Activated CD4-positive, alpha-beta T cell treated with anti-CD3 and anti-CD28 coated beads, Interleukin-2, Interleukin-4, amounts not matched to agents 100 ng/mL and 50 ng/mL, durations not matched to agents 16 hours and 8 hours (primary cell): ENCODE data around the gene CPTP.

ENCODE experiments used
- DNase-seq: peaks from one replicate; pipeline ENCODE4 v3.0.0-alpha.2; 2020; ENCODE audit warnings: low spot score

The CPTP gene

GRCh38 chr1:1320666-1321448, 3.7 kb upstream of the CPTP start:
- no peak for DNase-seq

- DNase-seq: no peak
These were observed 3.1 kb upstream of the CPTP start for GRCh38 chr1:1321477-1321876.

GRCh38 chr1:1322418-1322817, 2.2 kb upstream of the CPTP start:
- DNase-seq: no peak

- no peak for DNase-seq
These were observed 1.6 kb upstream of the CPTP start for GRCh38 chr1:1322952-1323351.

GRCh38 chr1:1324084-1324523, 498 bp upstream of the CPTP start:
- DNase-seq: no peak

DNA sequence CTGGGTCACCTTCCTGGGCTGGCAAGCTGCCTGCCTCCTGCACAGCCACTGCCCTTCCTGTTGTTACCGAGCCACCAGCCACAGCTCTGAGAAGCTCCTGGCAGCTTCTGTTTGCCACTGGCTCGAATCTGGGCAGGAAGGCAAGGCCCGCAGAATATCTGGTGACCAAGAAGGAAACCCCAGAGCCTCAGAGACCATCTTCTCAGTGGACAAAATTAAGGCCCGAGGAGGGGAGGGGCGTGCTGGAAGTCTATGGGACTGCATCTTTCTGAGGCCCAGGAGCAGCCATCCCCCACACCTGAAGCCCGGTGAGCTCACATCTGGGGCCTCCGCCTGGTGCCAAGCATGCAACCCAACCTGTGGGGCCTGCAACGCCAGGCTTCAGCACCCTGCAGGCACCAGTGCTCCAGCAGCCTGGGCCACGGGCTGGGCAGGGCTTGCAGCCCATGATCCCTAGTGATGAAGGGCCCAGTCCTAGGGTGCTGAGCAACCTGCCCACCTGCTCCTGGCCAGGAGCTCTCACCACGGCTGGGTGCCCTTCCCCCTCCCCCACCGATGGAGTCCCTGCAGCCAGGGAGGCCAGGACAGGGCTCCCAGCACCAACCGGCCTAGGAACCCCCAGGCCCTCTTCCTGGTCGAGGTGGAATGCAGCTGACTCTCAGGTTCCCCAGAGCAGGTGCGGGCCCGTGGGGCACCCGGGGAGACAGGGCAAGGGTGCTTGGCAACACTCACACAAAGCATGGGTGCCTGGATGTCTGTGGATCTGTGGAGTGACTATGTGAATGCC, 879 bp downstream of the CPTP start:
- DNase-seq: no peak

GRCh38 chr1:1326075-1326605, 1.5 kb downstream of the CPTP start:
- DNase-seq: no peak

DNA sequence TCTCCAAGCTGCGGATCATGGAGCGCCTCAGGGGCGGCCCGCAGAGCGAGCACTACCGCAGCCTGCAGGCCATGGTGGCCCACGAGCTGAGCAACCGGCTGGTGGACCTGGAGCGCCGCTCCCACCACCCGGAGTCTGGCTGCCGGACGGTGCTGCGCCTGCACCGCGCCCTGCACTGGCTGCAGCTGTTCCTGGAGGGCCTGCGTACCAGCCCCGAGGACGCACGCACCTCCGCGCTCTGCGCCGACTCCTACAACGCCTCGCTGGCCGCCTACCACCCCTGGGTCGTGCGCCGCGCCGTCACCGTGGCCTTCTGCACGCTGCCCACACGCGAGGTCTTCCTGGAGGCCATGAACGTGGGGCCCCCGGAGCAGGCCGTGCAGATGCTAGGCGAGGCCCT, 2.7 kb downstream of the CPTP start:
- DNase-seq: no peak

GRCh38 chr1:1328254-1328653, 3.7 kb downstream of the CPTP start:
- DNase-seq: no peak

DNA sequence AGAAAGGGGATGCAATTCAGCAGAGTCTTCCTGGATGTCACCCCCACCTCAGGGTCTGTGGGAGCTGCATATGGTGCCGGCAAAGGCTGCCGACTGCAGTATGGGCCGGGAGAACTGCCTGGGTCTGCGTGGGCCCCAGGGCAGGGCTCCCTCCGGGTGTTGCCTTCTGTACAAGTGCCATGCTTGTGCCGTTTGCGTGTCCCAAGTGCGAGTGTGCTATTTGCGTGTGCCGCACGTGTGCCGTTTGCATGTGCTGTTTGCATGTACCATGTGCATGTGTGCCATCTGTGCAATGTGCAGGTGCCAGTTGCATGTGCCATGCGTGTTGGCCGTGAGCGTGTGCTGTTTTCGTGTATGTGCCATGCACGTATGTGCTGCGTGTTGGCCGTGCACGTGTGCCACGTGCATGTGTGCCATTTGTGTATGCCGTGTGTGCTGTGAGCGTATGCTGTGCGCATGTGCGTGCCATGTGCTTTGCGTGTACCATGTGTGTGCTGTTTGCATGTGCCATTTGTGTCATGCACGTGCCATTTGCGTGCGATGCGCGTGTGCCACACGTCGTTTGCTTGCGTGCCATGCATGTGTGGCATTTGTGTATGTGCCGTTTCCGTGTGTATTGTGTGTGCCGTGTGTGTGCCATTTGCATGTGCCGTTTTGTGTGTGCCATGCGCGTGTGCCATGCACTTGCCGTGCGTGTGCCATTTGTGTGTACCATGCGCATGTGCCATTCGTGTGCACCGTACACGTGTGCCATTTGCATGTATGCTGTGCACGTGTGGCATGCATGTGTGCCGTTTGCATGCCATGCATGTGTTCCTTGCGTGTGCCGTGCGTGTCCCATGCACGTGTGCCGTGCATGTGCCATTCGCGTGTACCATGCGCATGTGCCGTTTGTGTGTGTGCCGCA, 5.0 kb downstream of the CPTP start:
- DNase-seq: no peak

- no peak for DNase-seq
These were observed 5.9 kb downstream of the CPTP start for GRCh38 chr1:1330366-1331067.

DNA sequence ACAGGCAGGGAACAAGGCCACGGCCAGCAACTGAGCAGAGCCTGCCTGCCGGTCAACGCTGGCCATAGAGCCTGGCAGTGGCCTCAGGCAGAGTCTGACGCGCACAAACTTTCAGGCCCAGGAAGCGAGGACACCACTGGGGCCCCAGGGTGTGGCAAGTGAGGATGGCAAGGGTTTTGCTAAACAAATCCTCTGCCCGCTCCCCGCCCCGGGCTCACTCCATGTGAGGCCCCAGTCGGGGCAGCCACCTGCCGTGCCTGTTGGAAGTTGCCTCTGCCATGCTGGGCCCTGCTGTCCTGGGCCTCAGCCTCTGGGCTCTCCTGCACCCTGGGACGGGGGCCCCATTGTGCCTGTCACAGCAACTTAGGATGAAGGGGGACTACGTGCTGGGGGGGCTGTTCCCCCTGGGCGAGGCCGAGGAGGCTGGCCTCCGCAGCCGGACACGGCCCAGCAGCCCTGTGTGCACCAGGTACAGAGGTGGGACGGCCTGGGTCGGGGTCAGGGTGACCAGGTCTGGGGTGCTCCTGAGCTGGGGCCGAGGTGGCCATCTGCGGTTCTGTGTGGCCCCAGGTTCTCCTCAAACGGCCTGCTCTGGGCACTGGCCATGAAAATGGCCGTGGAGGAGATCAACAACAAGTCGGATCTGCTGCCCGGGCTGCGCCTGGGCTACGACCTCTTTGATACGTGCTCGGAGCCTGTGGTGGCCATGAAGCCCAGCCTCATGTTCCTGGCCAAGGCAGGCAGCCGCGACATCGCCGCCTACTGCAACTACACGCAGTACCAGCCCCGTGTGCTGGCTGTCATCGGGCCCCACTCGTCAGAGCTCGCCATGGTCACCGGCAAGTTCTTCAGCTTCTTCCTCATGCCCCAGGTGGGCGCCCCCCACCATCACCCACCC, 6.7 kb downstream of the CPTP start, which contains the start of gene TAS1R3:
Gene TAS1R3, plus strand, starts transcription at position 213 of the 898 bp plus-strand sequence. Its CDS starts 66 bp downstream, at position 279.
- DNase-seq: no peak

- DNase-seq: no peak
These were observed 7.6 kb downstream of the CPTP start for GRCh38 chr1:1332031-1332755.

- no peak for DNase-seq
These were observed 8.3 kb downstream of the CPTP start for GRCh38 chr1:1332774-1333480.

GRCh38 chr1:1333551-1334241, 9.1 kb downstream of the CPTP start:
- DNase-seq: no peak

DNA sequence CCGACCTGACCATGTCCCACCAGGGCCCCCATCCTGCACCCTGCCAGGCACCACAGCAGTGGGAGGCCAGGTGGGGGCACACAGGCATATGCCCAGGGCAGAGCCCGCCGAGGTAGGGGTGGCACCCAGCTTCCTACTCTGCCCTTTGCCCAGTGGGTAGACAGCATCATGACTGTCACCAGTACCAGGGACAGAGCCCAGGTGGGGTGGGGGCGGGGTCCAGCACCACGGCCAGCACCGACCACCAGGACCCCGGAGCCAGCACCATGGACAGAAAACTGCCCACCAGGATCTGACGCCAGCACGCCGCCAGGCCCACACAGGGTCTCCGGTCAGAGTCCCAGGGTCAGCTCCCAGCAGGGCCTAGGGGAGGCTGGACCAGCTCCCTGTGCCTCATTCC, 10.2 kb downstream of the CPTP start:
- no peak for DNase-seq

DNA sequence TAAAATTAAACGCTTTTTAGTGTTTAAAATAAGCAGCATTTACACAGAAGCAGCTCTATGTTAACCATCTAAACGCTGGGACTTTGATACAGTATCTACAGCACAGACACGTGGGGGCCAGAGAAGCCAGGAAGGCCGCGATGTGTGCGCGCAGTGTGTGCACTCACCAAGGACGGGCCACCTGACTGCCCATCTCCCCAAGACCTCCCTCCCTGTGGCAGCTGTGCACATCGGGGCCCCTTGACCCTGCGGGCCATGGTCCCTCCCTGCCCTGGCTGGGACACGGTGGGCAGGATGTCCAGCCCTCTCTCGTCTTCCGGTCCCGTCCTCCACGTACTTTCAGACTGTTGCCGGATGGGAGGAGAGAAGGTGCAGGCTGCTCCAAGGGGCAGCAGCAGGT, 10.7 kb downstream of the CPTP start:
- DNase-seq: no peak

- no peak for DNase-seq
These were observed 11.2 kb downstream of the CPTP start for GRCh38 chr1:1335792-1336248.
